COLO668 (cell line): ENCODE measurements around the gene ZNF22.

Experiments used
- DNase-seq: peaks from one replicate; lab custom pipeline; 2025; ENCODE audit not compliant: unreplicated experiment; lab: John Stamatoyannopoulos, UW

The ZNF22 gene

DNA sequence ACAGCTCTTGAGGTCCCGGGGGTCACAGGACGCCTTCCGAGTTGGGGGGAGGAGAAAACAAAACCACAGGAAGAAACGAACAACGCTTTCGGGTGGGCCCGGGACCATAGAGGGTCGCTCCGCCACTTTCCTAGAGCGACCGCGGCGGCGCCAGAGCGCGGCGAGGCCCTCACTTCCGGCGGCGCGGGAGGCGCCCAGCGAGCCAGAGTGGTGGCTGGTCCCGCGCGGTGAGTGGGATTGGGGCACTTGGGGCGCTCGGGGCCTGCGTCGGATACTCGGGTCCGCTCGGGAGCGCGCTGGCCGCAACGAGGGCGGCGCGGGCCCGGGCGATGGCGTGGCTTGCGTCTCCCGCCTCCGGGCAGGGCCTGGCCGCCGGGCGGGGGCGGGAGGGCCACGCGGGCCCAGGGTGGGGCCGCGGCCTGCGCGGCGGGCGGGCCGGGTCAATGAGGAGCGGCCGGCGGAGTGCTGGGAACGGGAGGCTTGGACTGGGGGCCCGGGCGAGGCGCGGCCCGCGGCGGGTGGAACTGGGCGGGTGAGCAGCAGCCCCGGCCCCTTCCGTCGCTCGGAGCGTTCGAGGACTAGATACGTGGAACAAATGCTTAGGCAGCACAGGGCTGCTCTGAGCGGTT is at the start of gene ZNF22:
ZNF22 (plus strand) TSS at position 172 of the 629 bp plus-strand sequence. CDS start 2,446 bp downstream, outside the sequence.
- DNase-seq, result peak; percentile 69

DNA sequence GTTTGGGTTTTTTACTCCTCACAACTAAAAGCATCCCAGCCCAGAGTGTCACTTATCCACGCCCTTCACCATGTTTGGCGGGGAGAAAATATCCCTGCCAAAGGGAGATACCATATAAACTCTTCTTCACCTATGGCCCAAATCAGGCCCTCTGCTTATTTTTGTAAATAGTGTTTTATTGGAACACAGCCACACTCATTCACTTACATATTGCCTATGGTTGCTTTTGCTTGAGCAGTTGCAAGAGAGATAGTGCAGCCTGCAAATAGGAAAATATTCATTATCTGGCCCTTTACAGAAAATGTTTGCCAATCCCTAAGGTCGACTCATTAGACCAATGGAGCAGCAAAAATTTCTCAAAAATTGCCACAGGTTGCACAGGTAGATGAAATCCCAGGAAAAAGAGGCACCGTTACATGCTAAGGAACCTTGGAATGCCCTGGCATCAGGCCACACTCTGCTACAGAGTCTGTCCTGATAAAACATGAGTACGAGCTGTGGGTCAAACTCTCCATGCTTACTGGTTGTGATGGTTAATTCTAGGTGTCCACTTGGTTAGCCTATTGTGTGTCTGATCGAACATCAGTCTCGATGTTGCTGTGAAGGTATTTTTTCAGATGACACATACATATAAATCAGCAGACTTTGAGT is 49.0 kb upstream of the ZNF22 start:
- DNase-seq, result no peak

DNA sequence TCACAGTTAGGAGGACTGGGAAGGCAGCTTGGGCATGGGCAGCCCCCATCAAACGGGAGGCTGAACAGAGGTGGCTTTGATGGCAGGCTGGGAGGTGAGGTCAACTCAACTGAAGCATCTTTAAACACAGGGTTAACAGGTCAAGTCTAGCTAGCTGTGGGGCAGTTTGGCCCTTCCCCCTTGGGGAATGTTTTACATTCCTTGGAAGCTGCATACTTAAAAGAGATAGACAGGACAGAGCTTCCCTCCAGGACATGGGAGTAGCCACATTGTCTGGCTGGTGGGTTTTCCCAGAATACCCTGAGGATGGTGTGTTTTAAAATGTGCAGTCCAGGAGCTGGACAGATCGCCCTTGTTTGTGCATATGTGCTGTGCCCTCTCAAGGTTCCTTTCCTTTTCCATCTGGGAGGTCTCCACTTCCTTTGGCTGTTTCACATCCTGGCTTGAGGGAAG is 47.9 kb upstream of the ZNF22 start:
- no peak for DNase-seq

DNA sequence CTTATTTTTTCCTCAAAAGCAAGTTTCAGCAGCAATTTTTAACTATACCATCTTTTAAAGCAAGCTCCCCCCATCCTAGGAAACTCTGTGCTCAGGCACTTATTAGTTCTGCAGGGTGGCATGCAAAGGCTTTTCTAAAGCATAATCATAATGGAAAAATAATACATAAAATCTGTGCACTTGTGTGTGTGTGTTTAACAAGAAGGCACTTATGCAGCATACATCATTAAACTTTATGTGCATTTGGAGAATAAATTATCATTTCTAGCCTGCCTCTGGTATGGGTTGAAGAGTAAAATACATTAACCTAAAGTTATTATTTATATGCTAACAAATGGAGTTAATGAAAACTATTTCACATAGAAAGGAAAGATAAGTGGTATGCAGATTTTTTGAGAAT is 46.7 kb upstream of the ZNF22 start:
- no peak for DNase-seq

DNA sequence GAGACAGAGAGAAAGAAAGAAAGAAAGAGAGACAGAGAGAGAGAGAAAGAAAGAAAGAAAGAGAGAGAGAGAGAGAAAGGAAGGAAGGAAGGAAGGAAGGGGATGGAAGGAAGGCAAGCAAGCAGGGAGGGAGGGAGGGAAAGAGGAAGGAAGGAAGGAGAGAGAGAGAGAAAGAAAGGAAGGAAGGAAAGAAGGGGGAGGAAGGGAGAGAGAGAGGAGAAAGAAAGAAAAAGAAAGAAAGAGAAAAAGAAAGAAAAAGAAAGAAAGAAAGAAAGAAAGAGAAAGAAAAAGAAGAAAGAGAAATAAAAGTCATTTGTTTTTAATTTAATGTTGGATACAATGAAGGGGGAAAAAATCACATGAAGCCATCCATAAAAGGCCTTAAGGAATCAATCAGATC is 45.8 kb upstream of the ZNF22 start:
- DNase-seq, result no peak

DNA sequence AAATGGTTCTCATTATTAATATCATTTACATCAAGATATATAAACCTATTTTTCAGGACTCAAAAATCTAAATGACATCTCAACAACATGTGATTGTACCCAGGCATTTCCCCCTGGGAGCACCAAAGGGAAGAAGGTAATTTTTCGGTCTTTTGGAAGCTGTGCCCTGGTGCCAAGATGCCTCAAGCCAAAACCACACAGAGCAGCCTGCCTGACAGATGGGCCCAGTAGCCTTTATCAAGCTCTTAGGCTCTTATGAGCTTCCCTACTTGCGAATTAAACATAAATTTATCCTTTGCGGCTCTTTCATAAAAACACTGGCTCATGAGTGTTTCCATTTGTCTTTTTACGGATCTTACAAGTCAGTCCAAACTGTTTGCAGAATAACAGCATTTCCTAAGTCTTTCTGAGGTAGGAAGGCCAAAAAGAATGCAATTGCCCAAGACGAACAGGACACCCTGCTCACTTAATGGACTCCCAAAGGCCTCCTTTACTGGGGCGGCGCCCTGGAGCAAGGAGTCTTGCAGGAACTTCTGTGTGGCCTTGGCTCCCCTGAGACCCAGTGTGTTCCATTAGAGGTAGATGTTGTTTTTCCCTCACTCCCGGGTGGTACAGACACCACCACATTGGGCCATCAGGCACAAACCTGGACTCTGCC is 45.2 kb upstream of the ZNF22 start:
- DNase-seq, result no peak

DNA sequence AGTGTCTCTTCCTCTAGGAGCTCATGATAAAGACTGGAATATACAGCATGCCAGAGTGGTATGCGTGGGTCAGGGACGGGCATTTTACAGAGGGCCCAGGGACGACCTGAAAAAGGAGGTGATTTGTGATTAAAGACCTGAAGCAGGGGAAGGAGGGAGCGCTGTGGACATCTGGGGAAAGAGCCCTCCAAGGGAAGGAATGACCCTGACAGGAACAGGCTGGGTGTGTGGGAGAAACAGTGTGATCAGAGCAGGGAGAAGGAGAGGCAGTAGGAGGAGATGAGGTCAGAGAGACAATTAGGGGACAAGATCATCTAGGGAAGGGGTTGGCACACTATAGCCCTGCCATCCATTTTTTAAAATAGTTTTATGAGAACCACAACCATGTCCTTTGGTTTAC is 44.5 kb upstream of the ZNF22 start:
- no peak for DNase-seq

DNA sequence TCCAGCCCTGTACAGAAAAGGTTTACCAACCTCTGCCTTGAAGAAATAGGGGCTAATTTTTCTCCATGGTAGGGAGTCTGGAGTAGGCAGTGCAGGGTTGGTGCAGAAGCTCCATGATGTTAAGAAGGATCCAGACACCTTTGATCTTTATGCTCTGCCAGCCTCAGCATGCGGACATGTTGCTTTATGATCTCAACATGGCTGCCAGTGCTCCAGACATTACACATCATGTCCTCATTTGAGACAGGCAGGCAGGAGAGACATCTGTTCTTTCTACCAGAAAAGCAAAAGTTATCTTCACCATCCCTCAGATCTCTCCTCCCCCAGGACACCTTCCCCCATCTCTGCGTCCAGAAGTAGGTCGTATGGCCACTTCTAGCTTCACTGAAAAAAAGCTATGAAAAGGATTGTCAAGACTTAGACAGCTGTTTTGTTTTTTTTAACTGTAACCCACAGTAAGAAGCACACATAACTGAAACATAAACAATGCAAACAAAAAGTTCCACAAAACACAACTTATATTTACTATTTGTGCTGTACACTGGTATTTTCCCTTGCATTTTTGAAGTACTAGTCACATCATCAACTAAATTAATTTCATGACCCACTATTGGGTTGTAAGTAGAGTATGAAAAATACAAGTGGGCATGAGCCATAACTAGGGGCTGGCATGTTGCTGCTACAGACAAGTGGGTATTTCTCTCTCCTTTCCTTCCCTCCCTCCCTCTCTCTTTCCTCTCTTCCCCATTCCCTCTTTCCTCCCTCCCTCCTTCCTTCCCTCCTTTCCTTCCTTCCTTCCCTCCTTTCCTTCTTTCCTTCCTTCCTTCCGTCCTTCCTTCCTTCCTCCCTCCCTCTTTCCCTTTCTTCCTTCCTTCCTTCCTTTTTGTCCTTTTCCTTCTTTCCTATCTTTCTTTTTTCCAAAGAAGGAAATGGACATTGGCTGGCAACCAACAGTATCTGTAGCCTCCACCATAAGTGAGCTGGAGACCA is 43.7 kb upstream of the ZNF22 start:
- DNase-seq, result no peak

DNA sequence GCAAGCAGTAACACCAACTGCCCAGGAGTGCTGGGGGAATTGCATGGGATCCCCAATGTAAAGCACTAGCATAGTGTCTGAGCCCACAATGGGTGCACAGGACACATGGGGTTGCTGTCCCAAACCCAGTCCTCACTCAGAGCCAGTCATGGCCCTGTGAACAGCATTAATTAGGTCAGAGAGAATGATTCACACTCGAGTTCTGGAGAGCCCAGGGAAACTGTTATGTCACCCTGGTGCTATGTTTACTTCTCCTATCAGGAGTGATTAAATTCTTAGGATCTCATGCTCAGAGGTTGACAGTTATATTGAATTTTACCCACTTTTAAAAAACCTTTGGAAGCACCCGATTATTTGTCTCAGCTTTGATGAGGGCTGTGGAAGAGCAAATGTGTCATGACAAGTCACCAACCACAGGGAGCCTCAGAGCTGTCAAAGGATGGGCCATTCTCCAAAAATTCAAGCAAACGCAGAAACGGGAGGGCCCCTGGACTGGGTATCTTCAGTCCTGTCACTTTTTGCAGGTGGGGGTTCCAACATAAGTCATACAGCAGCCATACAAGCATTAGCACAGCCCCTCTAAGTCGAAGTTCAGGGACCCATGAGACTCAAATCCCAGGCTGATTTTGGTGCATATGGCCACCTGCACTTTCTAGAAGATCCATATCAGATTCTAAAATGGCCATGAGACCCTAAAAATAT is 42.4 kb upstream of the ZNF22 start:
- DNase-seq, result no peak

DNA sequence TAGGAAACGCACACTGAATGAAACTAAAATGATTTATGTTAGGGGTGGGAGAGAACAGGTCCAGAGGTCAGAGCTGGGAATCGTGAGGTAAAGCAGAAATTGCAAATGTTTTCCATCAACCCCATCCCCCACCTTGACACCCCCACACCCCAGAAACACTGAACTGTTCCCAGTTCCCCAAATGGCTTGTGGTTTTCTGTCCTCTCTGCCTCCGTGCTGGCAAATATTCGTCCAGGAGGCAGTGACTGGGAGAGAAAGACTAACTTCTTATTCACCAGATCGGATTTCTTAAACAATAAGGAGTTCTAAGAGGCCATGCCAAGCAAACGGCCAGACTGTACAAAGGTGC is 41.9 kb upstream of the ZNF22 start:
- no peak for DNase-seq

DNA sequence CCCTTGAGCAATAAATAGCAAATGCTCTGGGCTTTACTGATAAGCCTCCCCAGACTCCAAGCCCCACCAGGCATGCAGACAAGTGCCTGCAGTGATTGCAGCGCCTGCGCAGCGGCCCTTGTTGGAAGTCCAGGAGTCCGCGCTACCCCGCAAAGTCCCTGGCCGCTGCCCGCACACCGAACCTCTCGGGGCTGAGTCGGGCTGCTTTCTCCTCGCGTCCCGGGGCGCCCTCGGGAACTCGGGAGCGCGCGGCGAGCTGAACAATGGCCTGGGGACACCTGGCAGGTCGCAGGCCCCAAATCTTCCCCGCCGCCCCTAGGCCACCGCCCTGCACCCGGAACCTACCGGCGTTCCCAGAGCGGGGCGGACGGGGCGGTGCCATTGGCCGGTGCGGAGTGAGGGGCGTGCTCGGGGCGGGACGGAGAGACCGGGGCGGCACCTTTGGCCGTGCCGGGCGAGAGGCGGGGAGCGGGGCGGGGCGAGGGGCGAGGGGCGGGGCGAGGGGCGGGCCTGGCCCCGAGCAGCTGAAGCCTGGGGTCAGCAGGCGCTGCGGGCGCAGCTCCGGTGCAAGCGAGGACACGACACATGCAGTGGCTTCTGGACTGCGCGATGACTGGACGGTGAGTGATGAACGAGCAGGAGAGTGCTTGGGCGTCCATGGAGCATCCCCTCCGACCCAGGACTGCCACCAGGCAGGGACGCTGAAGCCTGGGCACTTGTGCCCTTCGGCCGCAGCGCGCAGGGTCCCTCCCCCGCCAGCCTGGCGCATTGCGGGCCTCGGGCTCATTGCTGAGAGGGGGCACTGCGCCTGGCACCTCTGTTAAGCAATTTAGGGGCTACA is 41.3 kb upstream of the ZNF22 start, which contains the start of gene RASSF4:
RASSF4 (plus strand) TSS at position 556 of the 841 bp plus-strand sequence. CDS start 10,401 bp downstream, outside the sequence.
- DNase-seq, result peak; percentile 85

DNA sequence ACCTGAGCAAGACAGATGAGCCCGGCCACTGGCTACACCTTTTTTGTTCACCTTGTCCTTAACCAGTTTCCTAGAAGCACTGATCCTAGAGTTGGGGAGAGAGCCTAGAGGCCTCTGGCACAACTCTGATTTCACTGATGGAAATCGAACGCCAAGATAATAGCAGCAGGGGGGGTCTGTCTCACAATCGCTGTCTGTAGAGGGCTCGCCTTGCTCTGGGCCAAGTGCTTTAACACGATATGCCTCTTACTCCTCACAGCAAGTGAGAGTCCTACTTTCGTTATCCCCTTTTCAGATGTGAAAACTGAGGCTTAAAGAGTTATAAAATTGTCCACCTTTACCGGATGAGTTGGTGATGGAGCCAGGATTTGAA is 40.6 kb upstream of the ZNF22 start:
- DNase-seq, result no peak

DNA sequence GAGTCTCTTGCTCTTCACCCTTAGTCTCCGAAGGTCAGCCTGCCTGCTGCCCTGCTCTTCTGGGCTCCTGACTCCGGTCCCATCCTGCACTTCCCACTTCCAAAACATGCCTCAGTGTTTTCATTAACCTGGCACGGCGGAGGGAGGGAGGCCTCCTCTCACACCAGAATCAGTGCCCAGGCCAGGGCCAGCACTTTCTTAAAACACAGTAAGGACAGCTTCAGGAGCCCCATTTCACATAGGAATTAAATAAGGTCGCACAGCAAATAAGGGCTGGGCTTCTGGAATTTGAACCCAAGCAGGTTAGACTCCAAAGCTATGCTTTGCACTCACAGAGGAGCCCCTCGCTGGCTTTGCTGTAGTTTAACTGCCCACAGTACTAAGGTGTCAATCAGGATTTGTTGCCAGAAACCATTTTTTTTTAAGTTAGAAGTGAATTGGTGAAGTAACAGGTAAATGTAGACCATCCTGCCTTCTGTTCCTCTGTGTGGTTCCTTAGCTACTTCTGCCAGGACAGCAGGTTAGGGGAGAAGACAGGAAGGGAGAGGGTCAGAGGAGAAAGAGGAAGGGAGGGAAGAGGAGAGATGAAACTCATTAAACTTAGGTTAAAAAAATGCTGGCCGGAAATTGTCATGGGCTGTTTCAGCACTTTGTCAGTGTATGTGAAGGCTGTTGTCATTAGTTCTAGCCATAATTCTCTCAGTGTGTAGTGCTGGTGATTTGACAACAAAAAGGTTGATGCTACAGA is 40.1 kb upstream of the ZNF22 start:
- no peak for DNase-seq

DNA sequence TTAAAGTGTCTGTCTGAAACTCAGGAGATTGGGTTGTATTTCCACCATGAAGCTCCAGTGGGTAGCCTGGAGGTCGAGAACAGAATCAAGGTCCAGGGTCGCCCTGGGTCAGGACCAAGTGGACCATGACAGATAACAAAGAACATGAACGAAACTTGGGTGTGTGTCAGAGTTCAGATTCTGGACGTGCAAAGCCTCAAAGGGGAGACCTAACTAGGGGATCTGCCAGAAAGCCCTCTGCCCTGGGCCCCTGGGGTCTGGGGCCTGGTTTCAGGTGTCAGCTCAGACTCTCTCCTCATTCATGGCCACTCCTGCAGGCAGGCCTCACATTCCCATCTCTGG is 39.5 kb upstream of the ZNF22 start:
- no peak for DNase-seq

DNA sequence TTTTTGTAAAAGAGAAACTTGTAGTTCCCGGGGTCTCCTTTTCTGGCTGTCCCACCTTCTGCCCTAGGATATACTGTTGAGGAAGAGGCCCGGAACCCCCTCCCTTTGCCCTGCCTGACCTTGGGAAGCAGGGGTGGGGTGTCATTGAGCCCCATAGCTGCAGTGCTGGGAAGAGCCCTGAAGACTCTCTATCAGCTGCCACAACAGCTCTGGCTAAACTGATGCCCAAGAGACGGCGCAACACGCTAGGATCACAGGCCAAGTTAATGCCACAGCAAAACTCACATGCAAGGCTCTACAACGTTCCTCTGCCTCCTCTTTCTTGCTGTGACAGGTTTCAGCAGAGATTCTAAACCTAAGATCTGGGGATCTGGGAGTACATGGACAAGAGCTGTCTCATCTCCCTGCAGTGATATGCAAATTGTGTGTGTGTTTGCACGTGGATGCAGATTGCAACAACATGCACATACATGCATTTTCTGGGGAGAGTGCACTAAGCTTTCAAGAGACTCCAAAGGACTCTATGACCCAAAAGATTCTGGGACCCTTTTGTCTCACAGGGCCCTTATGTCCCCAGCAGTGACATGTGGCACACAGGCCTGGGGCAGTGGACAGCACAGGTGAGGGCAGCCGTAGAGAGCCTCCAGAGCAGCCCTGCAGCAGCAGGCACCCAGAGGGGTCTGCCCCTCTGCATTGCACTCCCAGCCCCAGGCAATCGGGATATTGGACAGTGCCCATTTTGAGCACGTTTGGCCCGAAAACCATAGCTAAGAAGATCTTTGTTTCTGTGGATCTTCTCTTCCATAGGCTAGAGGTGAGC is 38.6 kb upstream of the ZNF22 start:
- DNase-seq, result no peak

DNA sequence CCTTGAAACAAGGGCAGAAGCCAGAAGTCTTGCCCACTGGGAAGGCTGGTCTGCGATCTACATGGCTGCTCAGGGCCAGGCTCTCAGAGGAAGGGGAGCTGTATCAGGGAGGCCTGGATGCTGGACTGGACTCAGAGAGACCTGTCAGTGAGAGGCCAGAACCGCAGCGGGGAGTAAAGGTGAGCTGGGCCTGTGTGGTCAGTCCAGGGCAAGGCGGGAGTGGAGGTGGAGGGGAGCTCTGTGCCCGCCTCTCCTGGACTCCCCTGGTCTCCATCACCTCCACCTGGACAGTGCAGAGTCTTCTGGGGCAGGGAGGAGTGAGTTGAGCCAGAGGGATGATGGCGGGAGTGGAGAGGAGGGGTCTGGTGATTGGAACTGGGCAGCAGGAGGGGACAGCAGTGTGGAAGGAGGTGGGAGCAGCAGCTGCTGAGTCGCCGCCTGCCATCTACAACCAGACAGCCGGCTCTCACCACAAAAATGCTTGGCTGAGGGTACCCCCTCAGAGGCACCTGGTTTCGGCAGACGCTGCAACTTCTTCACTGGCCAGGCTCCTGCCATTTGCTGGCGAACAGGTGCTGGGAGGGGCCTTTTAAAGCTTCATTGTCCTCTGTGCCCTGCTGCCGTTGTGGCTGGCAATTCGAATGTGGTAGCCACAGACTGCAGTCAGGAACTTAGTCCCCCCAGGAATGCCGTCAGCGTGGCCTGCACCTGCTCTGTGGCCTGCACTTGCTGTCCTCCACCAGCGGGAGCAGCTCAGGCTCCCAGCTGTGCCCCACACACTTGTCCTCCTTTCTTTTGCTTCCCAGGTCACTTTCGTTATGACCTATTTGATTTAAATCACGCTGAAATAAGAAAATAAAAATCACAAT is 37.6 kb upstream of the ZNF22 start:
- DNase-seq, result peak; percentile 75
